ENCODE measurements around the gene LRRC45.

The LRRC45 gene

DNA sequence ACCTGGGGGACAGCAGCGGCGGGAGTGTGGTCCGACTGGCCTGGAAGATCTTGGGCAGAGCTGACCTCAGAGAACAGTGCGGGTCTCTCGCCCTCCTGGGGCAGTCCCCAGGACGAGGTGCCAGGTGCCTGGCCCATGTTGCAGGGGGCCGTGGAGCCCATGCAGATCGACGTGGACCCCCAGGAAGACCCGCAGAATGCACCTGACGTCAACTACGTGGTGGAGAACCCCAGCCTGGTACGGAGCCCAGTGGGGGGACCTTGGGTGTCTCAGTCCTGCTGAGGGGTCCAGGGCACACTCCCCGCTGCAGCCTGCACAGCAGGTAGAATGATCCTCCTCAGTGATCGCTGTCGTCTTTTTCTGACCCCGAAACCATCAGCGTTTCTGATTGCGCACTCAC is 30.0 kb downstream of the LRRC45 start:
- DNase-seq (ENCODE audit: low read depth), result no peak

DNA sequence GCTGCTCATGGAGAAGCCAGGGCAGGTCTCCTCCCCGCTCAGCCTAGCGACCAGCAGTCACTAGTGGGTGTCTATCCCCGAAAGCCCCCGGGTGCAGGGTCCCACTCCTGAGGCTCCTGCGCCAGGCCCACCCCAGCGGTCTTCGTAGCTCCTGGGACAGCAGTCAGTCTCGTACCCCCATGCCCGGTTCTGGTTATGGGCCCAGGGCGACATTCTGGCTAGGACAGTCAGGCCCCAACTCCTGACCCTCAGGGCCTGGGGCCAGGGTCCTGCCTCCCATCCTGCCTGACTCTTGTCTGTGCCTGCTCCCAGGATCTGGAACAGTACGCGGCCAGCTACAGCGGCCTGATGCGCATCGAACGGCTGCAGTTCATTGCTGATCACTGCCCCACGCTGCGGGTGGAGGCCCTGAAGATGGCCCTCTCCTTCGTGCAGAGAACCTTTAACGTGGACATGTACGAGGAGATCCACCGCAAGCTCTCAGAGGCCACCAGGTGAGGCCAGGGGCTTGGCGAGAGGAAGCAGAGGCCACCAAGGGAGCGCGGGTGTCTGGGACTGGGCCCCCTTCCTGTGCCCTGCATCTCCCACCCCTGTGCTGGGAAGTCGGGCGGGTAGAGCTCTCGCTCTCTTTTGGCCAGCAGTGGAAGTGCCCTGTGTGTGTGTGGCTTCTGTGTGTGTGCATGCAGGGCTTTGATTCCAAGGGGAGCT is 30.6 kb downstream of the LRRC45 start:
- no peak for DNase-seq (ENCODE audit: low read depth)

DNA sequence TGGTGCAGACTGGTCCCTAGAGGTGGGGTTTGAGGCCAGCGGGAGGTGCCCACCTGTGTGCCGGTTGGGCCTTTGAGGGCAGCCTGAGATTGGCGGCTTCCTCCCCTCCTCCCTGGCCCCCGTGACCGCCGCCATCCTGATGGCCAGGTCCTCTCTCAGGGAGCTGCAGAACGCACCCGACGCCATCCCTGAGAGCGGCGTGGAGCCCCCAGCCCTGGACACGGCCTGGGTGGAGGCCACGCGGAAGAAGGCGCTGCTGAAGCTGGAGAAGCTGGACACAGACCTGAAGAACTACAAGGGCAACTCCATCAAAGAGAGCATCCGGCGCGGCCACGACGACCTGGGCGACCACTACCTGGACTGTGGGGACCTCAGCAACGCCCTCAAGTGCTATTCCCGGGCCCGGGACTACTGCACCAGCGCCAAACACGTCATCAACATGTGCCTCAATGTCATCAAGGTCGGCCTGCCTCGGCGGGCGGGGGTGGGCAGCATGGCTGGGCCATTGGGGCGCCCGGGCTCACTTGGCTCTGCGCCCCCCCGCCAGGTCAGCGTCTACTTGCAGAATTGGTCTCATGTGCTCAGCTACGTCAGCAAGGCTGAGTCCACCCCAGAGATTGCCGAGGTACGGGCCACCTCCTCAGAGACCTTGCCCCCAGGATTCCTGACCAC is 31.4 kb downstream of the LRRC45 start:
- no peak for DNase-seq (ENCODE audit: low read depth)

DNA sequence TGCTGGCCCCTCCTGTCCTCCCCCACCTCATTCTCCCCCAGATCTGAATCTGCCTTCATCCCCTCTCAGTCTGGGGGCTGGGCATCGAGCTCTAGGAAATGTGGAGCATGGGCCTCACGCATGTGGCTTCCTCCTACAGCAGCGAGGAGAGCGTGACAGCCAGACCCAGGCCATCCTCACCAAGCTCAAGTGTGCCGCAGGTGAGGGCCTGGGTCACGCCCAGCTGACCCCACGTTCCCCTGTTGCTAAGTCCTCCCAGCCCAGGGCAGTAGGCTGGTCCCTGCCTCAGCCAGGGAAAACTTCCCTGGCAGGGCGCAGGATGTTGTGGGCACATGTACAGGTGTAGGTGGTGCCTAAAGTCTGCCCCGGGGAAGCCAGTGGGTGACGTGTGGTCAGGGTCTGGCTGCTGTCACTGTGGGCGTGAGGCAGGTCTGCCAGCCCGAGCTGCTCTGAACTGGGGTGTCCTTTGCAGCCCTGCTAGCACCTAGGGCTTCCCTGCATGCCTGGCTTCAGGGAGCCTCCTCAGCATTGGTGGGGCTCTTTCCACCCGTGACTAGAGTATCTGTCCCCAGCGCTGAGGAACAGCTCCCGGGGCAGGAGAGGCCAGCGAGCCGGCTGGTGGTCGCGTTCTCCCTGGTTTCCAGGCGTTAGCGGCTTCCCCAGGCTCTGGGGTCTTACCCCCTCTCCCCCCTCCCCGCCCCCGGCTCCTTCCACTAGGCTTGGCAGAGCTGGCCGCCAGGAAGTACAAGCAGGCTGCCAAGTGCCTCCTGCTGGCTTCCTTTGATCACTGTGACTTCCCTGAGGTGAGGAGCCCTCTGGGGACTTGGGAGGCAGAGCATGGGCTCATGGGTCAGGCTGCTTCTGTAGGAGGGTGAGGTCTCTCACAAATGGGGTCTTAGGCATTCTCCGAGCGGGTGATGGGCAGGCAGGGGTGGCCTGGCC is 32.2 kb downstream of the LRRC45 start:
- DNase-seq (ENCODE audit: low read depth), result no peak

DNA sequence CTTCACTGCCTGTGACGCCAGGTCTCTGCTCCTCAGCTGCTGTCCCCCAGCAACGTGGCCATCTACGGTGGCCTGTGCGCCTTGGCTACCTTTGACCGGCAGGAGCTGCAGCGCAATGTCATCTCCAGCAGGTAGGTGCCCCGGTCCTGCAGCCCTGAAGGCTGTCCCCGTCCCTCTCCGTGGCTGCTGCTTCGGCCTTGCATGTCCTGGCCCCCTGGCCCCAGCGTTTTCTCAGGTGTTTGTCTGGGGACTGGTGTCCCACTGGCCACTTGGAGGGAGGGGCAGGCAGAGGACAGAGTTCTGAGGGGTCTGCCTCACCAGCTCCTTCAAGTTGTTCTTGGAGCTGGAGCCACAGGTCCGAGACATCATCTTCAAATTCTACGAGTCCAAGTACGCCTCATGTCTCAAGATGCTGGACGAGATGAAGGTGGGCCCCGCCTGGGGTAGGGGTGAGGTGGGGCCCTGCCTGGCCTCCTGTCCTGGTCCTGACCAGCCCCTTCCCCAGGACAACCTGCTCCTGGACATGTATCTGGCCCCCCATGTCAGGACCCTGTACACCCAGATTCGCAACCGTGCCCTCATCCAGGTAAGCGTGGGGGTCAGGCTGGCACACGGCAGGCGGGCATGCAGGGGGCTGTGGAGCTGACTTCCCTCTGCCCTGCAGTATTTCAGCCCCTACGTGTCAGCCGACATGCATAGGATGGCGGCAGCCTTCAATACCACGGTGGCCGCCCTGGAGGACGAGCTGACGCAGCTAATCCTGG is 33.0 kb downstream of the LRRC45 start:
- no peak for DNase-seq (ENCODE audit: low read depth)

DNA sequence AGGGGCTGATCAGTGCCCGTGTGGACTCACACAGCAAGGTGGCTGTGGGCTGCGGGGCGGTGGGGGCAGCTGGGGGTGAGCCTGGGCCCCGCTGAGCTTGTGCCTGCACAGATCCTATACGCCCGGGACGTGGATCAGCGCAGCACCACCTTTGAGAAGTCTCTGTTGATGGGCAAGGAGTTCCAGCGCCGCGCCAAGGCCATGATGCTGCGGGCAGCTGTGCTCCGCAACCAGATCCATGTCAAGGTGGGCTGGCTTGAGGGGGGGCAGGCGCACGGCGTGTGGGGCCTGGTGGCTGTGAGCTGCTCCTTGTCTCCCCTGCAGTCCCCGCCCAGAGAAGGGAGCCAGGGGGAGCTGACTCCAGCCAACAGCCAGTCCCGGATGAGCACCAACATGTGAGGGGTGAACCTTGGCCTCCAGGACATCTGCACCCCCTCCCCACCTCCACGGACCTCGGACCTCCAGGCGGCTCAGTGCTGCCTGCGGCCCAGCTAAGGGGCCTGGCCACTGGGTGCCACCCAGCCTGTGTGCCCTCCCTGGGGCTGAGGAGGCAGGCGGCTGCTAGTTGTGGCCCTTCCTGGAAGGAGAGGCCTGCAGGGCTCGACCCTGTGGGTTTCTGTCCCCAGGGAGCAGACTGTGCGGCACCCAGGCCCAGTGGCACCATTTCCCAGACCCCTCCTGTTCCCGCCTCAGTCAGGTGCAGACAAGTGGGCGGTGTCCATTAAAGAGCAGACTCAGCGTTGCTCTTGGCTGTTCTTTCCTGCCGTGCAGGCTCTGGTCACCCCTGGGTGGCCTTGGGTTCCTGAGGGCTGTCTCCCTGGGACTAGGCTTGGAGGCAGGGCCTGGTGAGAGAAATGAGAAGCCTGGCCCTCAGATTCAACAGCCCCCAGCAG is 33.9 kb downstream of the LRRC45 start:
- DNase-seq (ENCODE audit: low read depth), result no peak

DNA sequence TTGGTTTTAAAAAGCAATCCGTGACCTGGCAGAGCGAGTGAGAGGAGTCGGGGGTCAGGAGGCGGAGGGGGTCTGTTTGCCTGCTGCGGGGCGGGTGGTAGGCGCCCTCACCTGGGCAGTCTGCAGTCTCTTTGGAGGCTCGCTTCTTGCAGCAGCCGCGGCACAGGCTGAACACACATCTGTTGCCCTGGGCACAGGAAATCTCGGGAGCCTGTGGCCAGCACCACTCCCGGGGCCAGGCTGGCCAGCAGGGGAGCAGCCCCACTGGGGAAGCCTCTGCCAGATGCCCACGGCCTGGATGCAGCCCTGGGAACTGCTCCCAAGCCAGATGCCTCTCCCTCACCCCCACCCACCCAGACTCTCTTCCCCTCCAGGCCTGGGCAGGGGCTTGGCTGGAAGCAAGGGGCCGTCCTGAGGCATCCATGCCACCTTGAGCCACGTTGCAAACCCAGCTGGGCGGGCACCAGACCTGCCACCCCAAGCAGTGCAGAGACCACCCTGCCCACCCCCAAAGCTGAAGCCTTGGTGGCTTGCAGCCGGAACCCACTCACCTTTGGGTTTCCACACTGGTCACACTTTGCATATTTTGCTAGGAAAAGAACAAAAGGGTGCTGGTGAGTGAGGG is 35.2 kb downstream of the LRRC45 start:
- DNase-seq (ENCODE audit: low read depth), result no peak

DNA sequence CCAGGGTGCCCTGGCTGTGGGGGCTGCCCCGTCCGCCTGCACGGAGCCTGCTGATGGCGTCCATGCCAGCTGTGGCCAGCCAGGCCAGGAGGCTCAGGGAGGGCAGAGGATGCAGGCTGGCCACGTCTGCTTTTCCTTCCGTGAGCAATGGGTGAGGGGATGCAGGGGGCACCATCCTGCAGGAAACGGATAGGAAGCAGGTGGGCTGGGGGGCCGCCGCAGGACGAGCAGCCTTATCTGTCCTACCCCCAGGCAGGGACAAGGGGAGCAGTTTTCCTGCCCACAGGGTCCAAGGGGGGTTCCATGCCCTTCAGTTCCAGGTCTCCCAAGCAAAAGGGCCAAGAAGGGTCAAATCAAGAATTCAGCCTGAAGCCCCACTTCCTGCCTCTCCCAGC is 35.7 kb downstream of the LRRC45 start:
- DNase-seq (ENCODE audit: low read depth), result no peak

DNA sequence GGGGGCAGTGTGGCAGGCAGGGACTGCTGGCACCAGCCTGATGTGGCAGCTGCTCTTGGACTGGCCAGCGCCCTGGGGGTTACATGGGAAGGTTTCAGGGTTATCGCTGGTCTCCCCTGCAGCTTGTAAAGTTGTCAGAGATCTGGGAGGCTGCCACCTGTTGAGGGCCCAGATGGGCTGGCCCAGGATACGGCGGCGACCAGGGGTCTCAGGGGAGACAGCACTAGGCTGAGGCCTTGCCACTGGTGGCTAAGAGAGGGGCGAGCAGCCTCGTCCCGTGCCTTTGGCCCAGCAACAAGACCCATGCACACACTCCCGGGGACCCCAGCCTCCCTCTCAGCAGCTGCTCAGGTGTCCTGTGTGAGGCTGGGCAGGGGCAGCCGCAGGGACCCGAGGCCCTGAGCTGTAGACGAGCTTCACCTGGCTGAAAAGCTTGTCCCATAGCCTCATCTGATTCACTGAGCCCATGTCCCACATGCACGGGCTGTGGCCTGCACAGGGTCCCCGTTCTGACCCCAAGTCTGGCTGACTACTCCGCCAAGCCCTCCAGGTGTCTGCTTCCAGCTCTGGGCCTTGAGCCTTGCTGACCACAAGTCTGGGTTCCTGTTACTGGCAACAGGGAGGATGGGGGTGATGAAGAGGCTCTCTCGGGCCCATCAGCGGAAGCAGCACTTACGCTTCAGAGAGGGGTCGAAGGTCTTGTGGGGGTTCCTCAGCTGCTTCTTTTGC is 36.3 kb downstream of the LRRC45 start:
- DNase-seq (ENCODE audit: low read depth), result no peak

DNA sequence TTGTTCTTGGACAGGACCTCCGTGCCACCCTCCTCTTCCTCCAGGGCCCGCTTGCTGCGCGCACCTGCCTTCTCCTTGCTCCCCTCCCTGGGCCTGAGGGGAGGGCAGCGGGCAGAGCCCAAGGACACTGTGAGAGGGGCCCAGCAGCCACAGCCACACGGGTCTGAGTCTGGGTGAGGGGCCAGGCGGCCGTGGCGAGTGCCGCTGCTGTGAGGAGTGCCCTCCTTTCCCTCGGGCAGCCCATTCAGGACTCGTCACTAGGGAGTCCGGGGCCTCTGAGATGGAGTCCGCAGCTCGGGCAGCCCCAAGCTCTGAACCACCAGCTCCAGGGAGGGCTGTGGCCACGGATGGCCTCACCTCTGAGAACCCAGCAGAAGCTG is 36.9 kb downstream of the LRRC45 start:
- no peak for DNase-seq (ENCODE audit: low read depth)

DNA sequence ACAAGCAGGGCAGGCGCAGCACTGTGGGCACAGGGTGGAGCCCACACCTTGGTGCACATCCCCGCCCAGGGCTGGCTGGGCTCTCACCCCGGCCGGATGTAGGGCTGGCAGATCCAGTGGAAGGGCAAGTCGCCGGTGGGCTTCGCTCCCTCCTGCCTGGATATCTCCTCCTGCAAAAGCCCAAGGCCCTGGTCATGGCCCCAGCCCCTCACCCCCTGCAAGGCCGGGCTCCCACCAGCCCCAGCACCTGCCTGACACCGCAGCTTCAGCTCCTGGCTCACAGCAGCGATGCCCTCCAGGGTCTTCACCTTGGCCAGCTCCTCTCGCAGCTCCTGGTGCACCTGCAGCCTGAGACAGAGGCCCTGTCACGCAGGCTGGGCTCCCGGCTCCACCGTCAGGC is 37.5 kb downstream of the LRRC45 start:
- DNase-seq (ENCODE audit: low read depth), result no peak

DNA sequence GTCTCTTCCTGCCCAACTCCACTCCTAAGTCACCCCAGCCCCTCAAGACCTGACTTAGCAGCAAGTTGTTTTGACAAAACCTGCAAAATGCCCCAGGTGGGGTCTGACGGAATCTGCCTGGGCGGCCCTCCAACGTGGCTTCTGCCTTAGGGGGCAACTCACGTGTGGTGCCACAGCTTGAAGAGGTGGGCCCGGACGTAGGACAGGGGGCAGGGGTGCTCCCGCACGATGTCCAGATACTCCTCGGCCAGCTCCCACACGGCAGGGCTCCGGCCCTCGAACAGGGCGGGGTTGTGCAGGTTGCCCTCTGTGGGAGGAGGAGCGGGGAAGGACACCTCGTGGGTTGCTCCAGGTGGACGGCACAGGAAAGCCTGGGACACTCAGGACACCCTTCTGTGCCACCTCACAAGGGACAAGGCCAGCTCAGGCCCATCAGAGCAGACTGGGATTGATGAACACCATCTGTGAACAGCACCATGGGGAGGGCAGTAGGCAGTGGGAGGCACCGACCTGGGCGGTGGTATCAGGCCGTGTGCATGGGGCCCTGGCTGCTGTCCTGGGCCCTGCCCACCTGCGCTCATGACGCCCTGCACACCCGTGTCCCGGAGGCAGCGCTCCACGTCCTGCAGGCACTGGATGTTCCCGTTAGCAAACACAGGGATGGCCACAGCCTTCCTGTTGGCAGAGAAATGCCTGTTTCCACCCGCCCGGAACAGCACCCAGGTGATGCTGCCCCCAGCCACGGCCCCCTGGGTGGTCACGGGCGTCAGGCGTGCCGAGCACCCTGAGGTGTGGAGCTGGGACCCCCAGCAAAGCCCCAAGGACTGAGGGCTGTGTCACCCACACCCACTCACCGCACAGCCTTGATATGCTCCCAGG is 38.2 kb downstream of the LRRC45 start:
- no peak for DNase-seq (ENCODE audit: low read depth)

DNA sequence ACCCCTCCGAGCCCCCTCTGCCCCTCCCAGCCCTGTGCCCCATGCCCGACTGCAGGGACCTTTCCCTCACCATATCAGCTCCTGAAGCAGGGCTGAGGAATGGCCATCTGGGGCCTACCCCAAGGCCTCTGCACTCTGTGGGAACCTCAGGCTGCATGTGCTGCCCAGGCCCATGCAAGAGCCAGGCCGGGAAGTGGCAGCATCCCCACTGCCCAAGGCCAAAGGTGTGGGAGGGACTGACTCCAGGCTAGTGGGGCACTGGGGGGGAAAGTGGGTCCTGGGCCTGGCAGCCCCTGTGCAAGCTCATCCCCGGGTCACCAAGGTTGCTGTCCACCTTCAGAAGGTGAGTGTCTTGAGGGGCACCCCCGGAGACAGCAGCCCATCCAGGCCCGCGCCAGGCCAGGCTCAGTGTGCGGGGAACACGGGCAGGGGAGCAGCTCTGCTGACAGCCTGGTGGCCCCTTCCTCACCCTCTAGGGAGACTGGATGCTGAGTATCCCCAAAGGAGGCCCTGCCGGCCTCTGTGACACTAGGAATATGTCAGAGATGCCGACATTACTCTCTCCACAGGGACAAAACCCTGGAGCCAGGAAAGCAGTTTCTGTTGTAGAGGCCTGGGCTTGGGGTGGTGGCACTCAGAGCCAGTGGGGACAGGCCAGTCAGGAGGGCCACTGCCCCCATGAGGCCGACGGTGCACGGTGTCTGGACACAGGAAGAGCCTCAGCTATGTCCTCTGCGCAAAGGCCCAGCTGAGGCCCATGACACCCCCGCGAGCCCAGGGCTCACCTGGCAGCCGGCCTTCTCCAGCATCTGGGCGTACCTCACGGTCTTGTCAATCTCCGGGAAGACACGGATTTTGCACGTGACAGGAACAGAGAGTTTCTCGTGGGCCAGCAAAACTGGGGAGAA is 39.2 kb downstream of the LRRC45 start:
- DNase-seq (ENCODE audit: low read depth), result no peak

DNA sequence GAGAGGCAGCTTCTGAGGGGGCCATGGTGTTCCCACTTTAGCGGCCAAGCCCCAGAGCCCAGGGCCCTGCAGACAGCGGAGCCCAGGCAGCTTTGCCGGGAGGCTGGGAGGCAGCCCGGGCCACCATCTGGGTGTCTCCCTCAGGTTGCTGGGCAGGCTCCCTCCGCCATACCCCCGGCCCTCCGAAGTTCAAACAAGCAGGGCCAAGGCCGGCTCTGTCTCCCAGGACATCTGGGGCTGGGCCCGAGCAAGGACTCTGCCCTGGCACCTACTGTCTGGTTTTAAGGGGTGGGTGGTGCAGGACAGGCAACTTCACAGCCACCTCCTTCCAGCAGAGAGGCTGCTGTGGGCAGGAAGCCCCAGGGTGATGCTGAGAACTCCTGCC is 39.9 kb downstream of the LRRC45 start:
- DNase-seq (ENCODE audit: low read depth), result no peak

DNA sequence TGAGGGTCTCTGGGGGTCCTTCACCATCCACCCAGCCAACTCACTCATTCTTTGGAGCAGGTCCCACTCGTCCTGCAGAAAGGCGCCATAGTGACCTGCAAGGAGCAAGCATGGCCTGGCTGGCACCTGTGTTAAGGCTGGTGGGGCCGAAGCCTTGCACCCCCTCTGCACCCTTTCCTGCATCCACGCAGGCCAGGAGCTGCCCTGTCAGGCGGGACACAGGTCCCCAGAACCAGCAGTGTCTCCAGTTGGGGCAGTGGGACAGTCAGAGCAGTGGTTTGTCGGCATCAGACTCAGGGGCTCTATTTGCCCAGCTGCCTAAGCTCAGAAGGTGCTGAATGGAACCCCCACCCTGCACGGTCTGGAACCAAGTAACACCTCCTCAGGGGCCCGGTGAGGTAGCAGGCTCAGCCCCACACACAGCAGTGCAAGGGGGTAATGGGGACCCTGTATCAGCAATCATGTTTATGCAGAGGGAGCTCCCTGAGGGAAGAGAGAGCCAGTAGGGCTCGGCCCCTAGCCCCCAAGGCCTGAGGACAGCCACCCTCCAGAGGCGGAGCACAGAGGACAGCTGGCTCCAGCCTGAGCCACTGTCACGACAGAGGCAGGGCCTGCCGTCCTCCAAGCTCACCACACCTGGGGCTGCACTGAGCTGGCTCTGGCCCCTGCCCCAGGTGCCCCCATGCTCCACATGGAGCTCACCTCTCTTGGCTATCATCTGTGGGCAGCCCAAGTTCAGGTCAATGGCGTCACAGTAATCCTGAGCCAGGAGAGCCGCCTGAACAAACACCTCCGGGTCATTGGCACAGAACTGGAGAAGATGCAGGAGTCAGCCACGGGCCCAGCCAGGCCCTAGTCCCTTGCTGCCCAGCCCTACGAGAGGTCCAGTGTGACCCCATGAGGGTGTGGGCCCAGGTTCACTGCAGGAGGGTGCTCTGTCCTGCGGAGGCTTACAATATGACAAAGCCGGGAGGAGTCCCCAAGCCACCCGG is 40.6 kb downstream of the LRRC45 start:
- DNase-seq (ENCODE audit: low read depth), result no peak

DNA sequence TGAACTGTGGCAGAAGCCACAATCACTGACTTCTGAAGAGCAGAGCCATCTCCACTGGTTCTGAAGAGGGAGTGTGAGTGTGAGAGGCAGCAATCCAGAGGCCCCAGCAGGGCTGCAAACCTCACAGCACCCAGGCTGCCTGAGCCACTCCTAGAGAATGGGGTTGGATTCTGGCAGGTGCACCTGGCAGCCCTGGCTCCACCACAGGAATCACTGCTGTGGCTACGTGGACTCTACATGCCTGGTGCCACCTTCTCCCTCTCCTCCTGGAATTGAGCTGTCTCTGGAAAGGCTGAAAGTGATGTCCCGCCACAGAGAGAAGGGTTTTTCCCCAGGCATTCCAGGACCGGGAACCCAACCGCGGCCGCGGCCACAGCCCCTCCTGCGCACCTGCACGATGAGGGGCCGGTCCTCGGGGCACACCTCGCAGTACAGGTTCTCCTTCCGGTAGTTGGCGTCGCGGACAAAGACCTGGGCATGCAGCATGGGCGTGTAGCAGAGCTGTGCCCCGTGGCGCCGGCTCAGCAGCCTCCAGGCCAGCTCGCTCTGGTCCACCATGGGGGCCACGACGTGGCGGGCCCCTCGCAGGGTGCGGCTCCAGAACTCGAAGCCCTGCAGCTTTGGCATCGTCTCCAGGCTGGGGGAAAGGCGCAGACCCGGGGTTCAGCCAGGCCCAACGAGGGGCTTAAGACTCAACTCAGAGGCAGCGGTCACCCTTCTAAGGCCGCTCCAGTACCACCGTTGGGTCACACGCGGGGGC is 41.5 kb downstream of the LRRC45 start:
- DNase-seq (ENCODE audit: low read depth), result no peak
